ENCODE data around the gene STOM.

The STOM gene

GRCh38 chr9:121371495-121372061 is 1.5 kb upstream of the STOM start:
- DNase-seq (ENCODE audit: low spot score): no peak

GRCh38 chr9:121368745-121369144 is 1.3 kb downstream of the STOM start:
- DNase-seq (ENCODE audit: low spot score): no peak

GRCh38 chr9:121368138-121368522 is 1.9 kb downstream of the STOM start:
- no peak for DNase-seq (ENCODE audit: low spot score)

- DNase-seq (ENCODE audit: low spot score): no peak
These were observed 2.5 kb downstream of the STOM start for GRCh38 chr9:121367306-121368137.

- no peak for DNase-seq (ENCODE audit: low spot score)
These were observed 3.3 kb downstream of the STOM start for GRCh38 chr9:121366611-121367192.

- no peak for DNase-seq (ENCODE audit: low spot score)
These were observed 4.5 kb downstream of the STOM start for GRCh38 chr9:121365564-121365963.

- no peak for DNase-seq (ENCODE audit: low spot score)
These were observed 5.2 kb downstream of the STOM start for GRCh38 chr9:121364886-121365285.

GRCh38 chr9:121364077-121364476 is 6.0 kb downstream of the STOM start:
- DNase-seq (ENCODE audit: low spot score): no peak

GRCh38 chr9:121363622-121363961 is 6.5 kb downstream of the STOM start:
- DNase-seq (ENCODE audit: low spot score): no peak

- DNase-seq (ENCODE audit: low spot score): no peak
These were observed 7.0 kb downstream of the STOM start for GRCh38 chr9:121362813-121363621.

- no peak for DNase-seq (ENCODE audit: low spot score)
These were observed 9.3 kb downstream of the STOM start for GRCh38 chr9:121360601-121361374.

- no peak for DNase-seq (ENCODE audit: low spot score)
These were observed 10.4 kb downstream of the STOM start for GRCh38 chr9:121359351-121360294.

GRCh38 chr9:121358751-121359150 is 11.3 kb downstream of the STOM start:
- no peak for DNase-seq (ENCODE audit: low spot score)

- DNase-seq (ENCODE audit: low spot score): no peak
These were observed 13.0 kb downstream of the STOM start for GRCh38 chr9:121357011-121357410.

- DNase-seq (ENCODE audit: low spot score): no peak
These were observed 15.3 kb downstream of the STOM start for GRCh38 chr9:121354762-121355161.

- DNase-seq (ENCODE audit: low spot score): no peak
These were observed 15.9 kb downstream of the STOM start for GRCh38 chr9:121354141-121354540.

GRCh38 chr9:121353241-121354061 is 16.6 kb downstream of the STOM start:
- DNase-seq (ENCODE audit: low spot score): no peak

- DNase-seq (ENCODE audit: low spot score): peak; percentile 55
These were observed 19.0 kb downstream of the STOM start for GRCh38 chr9:121350993-121351561.

GRCh38 chr9:121350036-121350435 is 20.0 kb downstream of the STOM start:
- DNase-seq (ENCODE audit: low spot score): no peak

Data from putamen (tissue), 1 donor.